ENCODE measurements around the gene ZNF283.
"Not testable (repeated sequence)": the region's sequence is repeated elsewhere in the genome, so short reads cannot be mapped to it uniquely, and the experiment has no call there.

Gene ZNF283

GRCh38 chr19:43812259-43812658, 14.9 kb upstream of the ZNF283 start:
- TF ChIP-seq CTCF (IDR thresholded peaks at IDR 0.05; ENCODE audit: insufficient read depth, missing control alignments): no peak
- FAIRE-seq (no peak), DNase-seq (ENCODE audit: insufficient read length, low spot score) (no peak)

- DNase-seq (ENCODE audit: insufficient read length, low spot score): no peak
Measured at GRCh38 chr19:43812688-43813087, 14.4 kb upstream of the ZNF283 start.

GRCh38 chr19:43814663-43815352, 12.3 kb upstream of the ZNF283 start:
- FAIRE-seq: no peak
- no peak for DNase-seq (ENCODE audit: insufficient read length, low spot score)
- TF ChIP-seq CTCF (IDR thresholded peaks at IDR 0.05; ENCODE audit: insufficient read depth, missing control alignments): no peak

More at GRCh38 chr19:43812688-43813087, 14.4 kb upstream of the ZNF283 start:
- TF ChIP-seq CTCF (IDR thresholded peaks at IDR 0.05; ENCODE audit: insufficient read depth, missing control alignments): no peak
- no peak for FAIRE-seq

GRCh38 chr19:43817454-43817853, 9.7 kb upstream of the ZNF283 start:
- not testable (repeated sequence) for DNase-seq (ENCODE audit: insufficient read length, low spot score); FAIRE-seq

- TF ChIP-seq CTCF (IDR thresholded peaks at IDR 0.05; ENCODE audit: insufficient read depth, missing control alignments): no peak
- no peak for FAIRE-seq
Measured at GRCh38 chr19:43818500-43818899, 8.6 kb upstream of the ZNF283 start.

GRCh38 chr19:43820098-43820883, 6.8 kb upstream of the ZNF283 start:
- FAIRE-seq (no peak), DNase-seq (ENCODE audit: insufficient read length, low spot score) (no peak)
- no peak for TF ChIP-seq CTCF (IDR thresholded peaks at IDR 0.05; ENCODE audit: insufficient read depth, missing control alignments)

More at GRCh38 chr19:43818500-43818899, 8.6 kb upstream of the ZNF283 start:
- DNase-seq (ENCODE audit: insufficient read length, low spot score): no peak

- DNase-seq (ENCODE audit: insufficient read length, low spot score): no peak
- no peak for FAIRE-seq
- no peak for TF ChIP-seq CTCF (IDR thresholded peaks at IDR 0.05; ENCODE audit: insufficient read depth, missing control alignments)
Measured at GRCh38 chr19:43820884-43821215, 6.3 kb upstream of the ZNF283 start.

GRCh38 chr19:43823856-43824255, 3.3 kb upstream of the ZNF283 start:
- DNase-seq (ENCODE audit: insufficient read length, low spot score); FAIRE-seq: not testable (repeated sequence)

- DNase-seq (ENCODE audit: insufficient read length, low spot score); FAIRE-seq: not testable (repeated sequence)
Measured at GRCh38 chr19:43824572-43824971, 2.5 kb upstream of the ZNF283 start.
